Mucosa of gallbladder (tissue), 1 donor: ENCODE measurements around the gene FARP1. TPM values are rescaled to one million over a fixed set of nuclear protein-coding genes. Genes with fewer than 3 reads are reported as not detected.
A peak's percentile ranks its signal among the peaks of the same experiment; 100 is the strongest.
"Not testable (repeated sequence)": the region's sequence is repeated elsewhere in the genome, so short reads cannot be mapped to it uniquely, and the experiment has no call there.

Source experiments
- DNase-seq: peaks from one replicate; pipeline ENCODE4 v3.0.0-alpha.2; 2020; ENCODE audit warnings: low spot score
- total RNA-seq: library from RNA; stranded (reverse); gene quantifications from one replicate; pipeline ENCODE4 v1.2.1, GENCODE V29; 2021
- donor health status: DM: no; HTN: no; CAD: no.

FARP1 gene
- total RNA-seq, 1 donor from 2014 or later: 112 TPM

DNA sequence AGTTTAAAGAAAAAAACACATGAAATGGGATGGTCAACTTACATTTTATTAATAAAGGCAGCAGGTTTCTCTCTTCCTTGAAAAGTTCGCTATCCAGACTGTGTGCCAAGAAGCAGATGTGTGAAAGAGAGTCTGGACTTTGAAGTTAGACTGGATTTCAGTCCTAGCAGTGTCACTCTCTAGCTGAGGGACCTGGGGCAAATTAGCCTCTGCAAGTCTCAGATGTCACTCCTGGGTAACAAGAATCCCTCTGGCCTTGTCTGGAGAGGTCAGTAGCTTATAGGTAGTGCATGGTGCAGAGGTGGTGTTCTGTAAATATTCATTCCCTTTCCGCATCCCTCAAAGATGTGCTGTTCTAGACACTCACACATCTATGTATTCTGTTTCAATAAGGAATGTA lies 221.8 kb downstream of the FARP1 start:
- DNase-seq: no peak

DNA sequence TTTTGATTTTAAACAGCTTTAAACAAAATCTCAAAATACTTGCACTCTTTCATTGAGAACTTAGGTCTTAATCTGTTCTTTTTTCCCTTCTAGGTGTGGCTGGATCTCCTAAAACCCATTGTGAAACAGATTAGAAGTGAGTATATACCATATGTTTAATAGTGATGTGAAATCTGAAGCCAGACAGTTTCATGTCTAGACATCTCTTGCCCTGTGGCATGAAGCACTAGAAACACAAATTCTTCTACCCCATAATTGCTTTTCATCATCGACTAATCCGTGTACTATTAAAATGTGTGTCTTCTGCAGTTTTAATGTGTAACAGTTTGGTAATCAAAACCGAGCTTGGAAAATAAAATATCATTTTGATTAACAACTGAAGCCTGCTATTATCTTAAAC lies 222.4 kb downstream of the FARP1 start:
- no peak for DNase-seq

DNA sequence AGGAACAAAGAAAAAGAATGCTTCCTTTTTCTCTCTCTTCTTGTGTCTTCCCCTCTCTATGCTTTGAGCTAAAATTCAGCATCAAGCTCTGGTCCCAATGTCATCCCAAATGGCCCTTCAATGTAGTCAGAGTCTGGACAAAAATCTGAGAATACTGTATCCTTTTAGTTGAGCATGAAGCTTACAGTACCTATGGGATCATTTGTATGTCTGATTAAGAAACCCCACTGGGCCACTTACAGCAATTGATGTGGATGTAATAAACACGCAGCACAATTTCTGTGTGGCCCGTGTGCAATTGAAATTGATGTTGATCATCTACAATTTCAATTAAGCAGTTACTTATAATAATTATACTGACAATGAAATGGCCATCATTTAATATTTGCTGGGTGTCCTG lies 223.1 kb downstream of the FARP1 start:
- DNase-seq: no peak

DNA sequence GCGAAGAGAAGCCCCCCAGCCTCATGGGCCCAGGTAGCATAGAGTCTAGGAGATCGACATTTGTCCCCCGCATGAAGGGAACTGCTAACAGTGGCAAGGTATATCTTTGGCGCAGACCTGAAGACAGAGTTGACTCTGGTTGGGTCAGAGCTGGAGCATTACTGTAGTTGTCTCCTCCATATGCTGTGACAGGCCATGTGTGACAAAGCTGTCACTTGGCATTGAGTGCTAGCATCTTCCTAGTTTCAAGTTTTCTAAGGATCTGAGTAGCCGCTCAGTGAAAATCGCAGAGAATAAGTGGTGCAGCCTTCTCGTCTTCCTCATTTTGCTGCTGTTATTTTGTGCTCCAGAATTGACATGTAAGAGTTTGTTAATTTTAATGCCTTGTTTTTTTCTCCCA lies 223.5 kb downstream of the FARP1 start:
- DNase-seq: no peak

DNA sequence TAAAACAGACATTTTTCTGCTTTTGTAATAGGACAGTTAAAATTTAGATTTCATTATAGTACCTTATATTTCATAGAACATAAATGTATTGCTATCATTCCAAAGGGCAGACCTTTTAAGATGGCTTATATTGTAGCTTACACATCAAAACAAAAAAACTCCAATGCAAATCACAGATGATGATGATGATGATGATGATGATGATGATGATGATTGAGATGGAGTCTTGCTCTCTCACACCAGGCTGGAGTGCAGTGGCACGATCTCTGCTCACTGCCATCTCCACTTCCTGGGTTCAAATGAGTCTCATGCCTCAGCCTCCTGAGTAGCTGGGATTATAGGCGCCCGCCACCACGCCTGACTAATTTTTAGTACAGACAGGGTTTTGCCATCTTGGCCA lies 224.1 kb downstream of the FARP1 start:
- DNase-seq: no peak

DNA sequence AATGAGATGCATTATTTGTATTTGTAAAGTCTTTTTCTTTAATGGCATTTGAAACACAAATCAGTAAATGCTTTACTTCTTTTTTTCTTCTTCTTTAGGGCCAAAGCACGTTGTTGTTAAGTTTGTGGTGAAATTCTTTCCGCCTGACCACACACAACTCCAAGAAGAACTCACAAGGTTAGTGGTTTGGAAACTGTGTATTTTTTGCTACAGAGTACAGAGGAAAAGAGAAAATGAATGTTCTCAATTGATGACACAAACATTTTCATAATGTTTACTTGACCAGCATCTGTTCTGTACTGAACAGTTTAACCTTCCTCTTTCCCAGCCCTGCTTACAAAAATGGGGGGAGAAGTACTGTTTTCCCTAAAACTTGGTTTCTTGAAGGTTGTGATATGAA lies 225.1 kb downstream of the FARP1 start:
- no peak for DNase-seq

DNA sequence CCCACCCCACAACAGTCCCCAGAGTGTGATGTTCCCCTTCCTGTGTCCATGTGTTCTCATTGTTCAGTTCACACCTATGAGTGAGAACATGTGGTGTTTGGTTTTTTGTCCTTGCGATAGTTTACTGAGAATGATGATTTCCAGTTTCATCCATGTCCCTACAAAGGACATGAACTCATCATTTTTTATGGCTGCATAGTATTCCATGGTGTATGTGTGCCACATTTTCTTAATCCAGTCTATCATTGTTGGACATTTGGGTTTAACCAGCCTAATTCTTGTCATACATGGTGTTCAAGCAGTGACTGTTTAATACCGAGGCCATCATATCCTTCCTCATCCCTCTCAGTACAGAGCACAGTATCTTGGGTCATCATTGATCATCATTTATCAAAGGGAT lies 226.6 kb downstream of the FARP1 start:
- DNase-seq: not testable (repeated sequence)

DNA sequence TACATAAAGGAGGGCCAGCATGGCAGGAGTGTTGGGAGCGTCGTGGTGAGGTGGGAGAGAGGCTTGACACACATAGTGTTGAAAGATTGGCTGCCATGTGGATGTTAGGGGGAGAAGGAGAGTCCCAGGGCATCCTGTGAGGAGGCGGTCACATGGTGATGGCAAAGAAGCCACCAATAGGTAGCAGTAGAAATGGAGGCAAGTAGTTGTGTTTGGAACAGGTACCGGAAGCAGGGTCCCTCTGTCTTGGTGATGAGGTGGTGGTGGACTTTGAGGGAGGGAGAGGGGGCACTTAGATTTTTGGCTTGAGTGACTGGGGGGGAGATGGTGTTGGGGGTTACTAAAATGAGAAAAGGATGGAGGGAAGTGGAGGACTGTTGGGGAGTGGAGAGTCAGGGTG lies 227.4 kb downstream of the FARP1 start:
- no peak for DNase-seq

DNA sequence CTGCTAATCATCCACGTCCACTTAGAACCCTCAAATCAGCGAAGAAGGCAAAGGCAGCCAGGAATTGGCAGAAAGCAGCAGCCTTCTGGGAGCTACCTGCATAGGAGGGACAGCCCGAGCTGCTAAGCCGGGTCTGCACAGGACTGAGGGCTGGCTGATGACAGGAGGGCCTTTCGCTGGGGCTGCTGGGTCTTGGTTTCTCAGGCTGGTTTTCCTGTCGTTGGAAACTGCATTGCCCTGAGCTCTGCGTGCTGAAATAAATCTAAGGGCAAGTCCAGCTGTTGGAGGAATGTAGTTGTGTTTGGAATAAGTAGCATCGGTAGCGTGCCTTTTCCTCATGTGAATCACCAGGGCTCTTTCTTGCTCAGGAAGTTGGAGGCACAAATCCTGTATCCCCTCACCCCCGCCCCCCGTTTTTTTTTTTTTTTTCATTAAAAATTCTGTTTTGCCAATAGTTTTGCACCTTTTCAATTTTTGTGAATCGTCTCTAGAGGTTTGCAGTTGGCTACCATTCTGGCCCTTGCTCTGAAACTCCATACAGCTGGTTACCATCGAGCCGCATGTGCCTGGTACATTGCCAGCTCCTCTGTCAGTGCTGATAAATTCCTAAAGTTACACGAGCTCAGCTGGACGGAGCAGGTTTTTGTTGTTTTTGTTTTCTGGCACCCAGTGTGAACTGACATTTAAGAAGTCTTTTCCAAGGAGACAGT lies 228.1 kb downstream of the FARP1 start:
- peak; percentile 41 for DNase-seq

DNA sequence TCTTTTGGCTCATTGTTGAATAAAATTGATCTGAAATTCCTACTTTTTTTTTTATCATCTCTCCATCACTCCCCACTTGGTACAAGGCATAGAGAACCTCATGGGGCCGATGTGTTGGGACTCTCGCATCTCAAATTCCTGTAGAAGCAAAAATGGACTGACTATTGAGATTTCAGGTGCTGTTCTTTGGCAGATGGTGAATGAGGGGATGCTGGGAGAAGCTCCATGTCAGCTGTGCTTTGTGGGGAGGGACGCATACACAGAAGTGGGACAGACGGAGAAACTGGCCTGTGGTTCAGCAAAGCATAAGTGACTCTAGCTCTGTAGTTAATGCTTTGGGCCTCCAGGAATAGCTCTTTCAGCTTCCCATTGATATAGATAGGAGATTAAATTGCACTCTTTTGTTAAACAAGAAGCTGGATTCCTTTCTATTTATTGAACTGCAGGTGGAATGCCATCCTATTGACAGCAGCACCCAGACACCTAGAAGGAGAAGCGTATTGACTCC lies 228.7 kb downstream of the FARP1 start:
- no peak for DNase-seq

DNA sequence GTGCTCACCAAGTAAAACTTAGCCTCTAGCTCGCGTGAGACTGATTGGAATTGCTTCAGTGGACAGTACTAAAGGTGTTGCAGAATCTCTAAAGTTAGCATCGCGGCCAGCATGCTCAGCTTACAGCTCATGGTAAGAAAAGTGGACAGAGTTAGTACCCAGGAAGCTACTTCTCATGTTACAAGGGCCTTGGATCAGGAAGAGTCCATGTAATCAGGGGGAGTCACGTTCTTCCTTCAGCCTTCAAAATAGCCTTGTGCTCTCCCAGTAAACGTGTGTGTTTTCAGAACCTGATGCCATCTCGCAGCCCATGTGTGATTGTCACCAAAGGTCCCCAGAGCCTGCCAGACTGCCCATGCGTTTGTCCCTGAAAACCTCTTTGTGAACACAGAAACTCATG lies 230.0 kb downstream of the FARP1 start:
- DNase-seq: no peak

DNA sequence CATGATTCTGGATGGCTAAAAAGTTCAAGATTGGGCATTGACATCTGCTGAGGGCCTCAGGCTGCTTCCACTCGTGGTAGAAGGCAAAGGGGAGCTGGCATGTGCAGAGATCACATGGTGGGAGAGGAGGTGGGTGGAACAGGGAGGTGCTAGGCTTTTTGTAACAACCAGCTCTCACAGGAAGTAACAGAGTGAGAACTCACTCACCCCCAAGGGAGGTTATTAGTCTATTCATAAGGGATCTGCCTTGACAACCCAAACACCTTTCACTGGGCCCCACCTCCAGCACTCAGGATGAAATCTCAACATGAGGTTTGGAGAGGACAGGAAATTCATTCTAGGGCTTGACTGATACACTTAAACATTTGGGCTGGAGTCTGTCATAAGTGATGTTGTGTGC lies 231.9 kb downstream of the FARP1 start:
- DNase-seq: no peak

DNA sequence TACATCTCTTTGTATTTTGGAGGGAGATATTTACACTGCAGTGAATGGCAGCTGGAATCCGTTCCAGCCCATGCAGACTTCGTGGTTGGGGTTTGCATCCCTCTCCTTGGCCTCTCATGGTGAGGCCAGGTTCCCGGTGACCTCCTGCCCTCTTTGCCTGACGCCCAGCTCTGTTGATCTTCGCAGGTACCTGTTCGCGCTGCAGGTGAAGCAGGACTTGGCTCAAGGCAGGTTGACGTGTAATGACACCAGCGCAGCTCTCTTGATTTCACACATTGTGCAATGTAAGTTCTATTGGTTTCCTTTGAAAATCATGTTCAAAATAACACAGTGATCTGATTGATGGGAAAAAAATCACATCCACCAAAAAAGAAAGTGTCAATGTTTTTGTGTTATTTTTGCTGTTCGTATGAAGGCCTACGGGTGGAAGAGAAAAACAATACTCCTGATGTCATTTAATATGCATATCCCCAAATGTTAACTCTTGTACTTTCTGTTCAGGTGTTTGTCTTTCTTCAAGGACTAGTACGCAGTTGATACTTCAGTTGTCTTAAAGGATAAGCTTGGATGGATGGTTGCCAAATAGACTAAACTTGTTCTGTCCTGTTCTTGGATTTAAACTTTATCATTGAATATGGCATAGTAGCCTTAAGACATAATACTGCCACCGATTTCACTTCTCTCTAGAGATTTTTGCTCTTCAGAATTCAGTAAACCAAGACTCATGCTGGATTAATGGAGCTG lies 234.9 kb downstream of the FARP1 start:
- DNase-seq: no peak

DNA sequence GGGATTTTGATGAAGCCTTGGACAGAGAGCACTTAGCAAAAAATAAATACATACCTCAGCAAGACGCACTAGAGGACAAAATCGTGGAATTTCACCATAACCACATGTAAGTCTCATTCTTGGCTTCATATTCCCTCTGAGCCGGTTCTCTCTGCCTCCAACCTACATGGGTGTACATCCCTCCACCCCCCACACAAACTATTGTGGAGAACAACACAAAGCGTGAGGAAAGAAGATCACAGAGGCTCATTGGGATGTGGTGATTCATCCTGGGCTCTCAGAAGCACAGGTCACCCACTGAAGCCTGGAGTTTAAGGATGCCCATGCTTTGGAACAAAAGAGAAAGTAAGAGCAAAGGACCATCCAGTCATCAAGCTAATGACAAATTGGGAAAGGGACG lies 241.8 kb downstream of the FARP1 start:
- no peak for DNase-seq

DNA sequence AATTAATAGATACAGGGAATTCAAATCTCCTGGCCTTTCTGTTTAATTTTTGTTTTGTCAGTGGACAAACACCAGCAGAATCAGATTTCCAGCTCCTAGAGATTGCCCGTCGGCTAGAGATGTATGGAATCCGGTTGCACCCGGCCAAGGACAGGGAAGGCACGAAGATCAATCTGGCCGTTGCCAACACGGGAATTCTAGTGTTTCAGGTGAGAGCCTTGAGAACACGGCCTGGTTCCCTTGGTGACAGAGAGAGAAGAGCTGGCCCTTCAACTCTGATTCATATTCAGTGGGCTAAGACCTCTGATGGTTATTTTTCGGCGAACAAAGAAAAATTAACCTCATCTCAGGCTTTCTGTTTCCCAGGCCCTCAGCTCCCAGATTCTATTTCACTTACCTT lies 242.7 kb downstream of the FARP1 start:
- DNase-seq: peak; percentile 20

DNA sequence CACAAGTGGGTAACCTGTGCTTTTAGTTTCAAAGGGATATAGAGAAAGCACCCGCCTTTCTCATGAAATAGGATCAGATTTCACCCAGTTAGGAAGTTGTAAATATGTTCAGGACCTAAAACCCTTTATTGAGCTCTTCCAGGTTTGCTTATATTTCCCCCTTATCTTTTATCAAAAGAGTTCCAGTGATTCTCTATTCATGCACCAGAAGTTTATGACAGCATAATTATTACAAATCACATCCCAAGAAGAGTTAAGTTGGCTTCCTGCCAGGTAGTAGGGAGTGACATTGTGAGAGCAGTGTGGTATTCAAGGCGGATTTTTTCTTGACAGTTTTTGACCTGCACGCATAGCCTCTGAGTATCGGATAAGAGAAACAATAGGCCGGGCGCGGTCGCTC lies 243.7 kb downstream of the FARP1 start:
- peak; percentile 35 for DNase-seq

DNA sequence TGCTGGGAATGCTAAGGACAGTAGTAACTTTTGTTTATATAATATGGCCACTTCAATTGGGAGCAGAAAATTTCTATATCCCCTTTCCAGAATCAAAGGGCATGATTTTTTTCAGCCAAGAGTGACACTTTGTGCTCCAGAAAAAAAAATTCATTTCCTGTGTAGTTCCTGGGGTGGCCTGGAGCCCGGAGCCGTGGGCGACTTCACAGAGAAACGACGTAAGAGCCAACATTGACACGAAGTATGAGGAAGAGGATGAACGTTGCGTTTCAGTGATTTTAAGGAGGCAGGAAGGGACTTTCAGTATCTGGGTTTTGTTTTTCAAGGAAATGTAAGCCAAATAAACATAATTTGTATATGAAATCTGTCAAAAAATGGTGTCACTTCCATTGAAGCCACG lies 246.4 kb downstream of the FARP1 start:
- no peak for DNase-seq

DNA sequence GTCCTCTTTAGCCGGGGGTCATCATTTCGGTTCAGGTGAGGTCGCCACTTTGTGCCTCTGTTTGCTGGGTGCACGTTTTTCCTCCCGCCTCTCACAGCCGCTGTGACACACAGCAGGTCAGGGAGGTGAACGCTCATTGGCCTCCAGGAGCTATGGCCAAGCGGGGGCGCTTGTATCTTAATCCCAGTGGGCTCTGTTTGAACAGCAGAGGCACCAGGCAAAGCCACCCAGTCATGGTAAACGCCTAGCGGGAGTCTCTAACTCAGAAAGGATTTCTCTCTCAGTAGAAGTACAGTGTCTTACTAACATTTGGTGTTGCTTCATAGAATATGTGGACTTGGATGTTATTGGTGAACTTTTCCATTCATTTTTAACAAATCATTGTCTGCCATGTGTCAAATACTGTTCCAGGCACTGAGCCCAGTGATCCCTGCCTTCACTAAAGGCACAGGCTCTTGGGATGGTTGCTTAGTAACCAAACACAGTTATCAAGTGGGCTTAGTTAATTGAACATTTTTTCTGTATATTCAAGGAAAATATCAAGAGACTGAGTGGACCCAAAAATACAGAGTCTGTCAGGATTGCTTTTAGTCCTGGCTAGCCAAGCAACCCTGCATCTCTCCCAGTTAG lies 247.3 kb downstream of the FARP1 start:
- DNase-seq: no peak

DNA sequence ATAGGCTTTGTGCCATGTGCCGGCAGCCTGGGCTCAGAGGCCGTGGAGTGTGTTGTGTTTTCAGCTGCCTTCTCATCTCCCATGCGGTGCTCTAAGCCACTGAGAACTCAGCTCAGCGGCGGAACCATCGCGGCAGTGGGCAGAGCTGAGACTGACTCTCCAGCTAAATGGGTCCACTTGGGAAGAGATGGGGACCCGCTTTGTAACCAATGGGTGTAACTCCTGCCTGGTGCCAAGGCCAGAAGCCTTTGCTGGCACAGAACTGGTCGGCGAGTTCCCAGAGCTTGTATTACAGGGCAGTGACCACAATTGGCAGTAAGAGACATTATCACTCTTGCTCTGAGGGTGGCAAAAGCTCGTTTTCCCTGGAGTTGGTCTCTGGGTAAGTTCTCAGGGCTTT lies 251.0 kb downstream of the FARP1 start:
- no peak for DNase-seq

DNA sequence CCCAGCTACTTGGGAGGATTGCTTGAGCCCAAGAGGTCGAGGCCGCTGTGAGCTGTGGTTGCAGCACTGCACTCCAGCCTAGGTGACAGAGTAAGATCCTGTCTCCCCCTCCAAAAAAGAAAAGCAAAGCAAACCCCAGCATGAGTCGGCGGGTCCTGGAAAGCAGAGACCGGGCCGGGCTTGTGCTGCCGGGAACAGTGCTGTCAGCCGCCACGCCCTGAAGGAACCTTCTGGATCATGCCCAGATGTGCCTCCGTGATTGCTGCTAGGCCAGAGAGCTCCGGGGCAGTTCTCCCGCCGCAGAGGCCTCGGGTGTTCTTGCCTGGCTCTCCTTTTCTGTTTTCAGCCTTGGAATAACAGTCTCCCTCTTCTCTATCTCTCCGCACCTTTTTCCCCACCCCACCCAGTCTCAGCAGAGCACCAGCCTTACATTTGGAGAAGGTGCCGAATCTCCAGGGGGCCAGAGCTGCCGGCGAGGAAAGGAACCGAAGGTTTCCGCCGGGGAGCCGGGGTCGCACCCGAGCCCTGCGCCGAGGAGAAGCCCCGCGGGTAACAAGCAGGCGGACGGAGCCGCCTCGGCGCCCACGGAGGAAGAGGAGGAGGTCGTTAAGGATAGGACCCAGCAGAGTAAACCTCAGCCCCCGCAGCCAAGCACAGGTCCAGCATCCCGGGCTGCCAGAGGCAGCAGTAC lies 252.1 kb downstream of the FARP1 start:
- DNase-seq: no peak

DNA sequence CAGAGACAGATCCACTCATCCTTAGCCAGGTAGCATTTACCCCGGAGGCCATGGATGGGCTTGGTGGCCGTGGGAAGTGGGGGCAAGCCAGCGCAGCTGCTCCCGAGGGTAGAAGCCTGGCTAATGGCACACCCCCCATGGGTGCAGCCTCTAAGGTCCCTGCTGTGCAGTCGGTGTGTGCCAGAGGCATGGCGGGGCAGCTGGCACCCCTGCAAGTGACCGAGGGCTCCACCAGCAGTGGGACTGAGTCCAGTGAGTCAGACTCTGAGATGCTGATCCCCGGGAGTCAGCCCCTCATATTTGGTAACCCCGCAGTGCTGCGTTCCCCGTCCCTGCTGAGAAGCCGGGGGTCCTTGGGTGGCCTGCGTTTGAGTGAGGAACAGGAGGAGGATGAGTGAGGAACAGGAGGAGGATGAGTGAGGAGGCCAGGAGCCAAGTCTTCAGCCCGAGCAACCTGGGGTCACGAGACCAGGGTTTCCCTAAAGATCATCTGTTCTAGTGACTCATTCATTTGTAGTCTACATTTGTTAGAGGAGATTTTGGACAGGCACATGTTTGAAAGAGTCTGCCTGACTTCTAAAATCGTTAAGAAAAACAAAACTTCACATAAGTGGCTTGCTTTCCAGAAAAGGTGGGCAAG lies 253.3 kb downstream of the FARP1 start:
- DNase-seq: no peak

DNA sequence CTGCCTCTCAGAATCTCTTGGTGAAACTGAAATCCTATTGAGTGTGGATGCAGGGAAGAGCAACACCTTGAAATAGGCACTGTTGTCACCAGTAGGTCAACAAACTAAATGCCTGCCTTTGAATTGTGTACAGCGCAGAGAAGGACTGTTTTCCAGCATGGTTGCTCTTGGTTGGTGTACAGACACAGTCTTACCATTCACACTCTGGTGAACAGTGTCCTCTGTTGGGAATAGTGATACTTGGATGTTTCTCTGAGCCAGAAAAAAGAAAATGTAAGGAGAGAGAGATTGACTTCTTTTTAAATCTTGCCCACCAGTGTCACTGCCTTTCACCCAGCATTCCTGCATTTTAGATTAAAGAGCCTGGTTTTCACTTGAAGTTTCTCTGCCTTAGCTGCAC lies 254.3 kb downstream of the FARP1 start:
- no peak for DNase-seq
